Activated B cell treated with CpG ODN at 0.5 μM for 24 hours (primary cell): ENCODE results near the gene LGR5. TPM values are rescaled to one million over a fixed set of nuclear protein-coding genes. Genes with fewer than 3 reads are reported as not detected.
"Not testable (repeated sequence)": the region's sequence is repeated elsewhere in the genome, so short reads cannot be mapped to it uniquely, and the experiment has no call there.

Experiments
- ATAC-seq: fragments of 200-7000 bp; cut with Tn5 transposase; one replicate; pipeline ENCODE4 v1.10.0; 2021; ENCODE audit warnings: low read depth, mild to moderate bottlenecking, moderate library complexity
- CTCF ChIA-PET: fragments of 350-600 bp; sonication (Branson Sonifier 250); formaldehyde crosslinking; loops from one replicate; lab custom pipeline; 2021; ENCODE audit warnings: antibody characterized with exemption; lab: Charles Lee
- POLR2A ChIA-PET: fragments of 350-600 bp; sonication (Branson Sonifier 250); formaldehyde crosslinking; loops from one replicate; lab custom pipeline; 2021; ENCODE audit warnings: antibody characterized with exemption; lab: Charles Lee
- DNase-seq: peaks from one replicate; pipeline ENCODE4 v3.0.0; 2022
- H3K27ac Mint-ChIP-seq: one replicate; pipeline ENCODE4 v1.8.0; 2020; ENCODE audit warnings: mixed read lengths
- H3K27me3 Mint-ChIP-seq: one replicate; pipeline ENCODE4 v1.8.0; 2021; ENCODE audit warnings: mixed read lengths
- H3K36me3 Mint-ChIP-seq: one replicate; pipeline ENCODE4 v1.8.0; 2021; ENCODE audit warnings: low read depth, mixed read lengths
- H3K4me1 Mint-ChIP-seq: one replicate; pipeline ENCODE4 v1.8.0; 2021; ENCODE audit warnings: mixed read lengths
- H3K4me3 Mint-ChIP-seq: one replicate; pipeline ENCODE4 v1.8.0; 2020; ENCODE audit warnings: mild to moderate bottlenecking, mixed read lengths
- H3K9me3 Mint-ChIP-seq: one replicate; pipeline ENCODE4 v1.8.0; 2020; ENCODE audit warnings: mixed read lengths
- intact Hi-C: fragments of 100-400 bp; cut with micrococcal nuclease; formaldehyde crosslinking; loops from one replicate; pipeline ENCODE4 v1.15.1; 2024
- total RNA-seq: library from RNA; stranded (reverse); gene quantifications from 2 replicates; pipeline ENCODE4 v1.2.3, GENCODE V29; 2022
- TF ChIP-seq, protein P1 (sequence below): fragments of 200-600 bp; IDR thresholded peaks from one replicate; pipeline ENCODE4 v1.8.0; 2022; ENCODE audit warnings: antibody characterized with exemption, mild to moderate bottlenecking

The LGR5 gene
- total RNA-seq, 1 donor from 2014 or later: not detected

DNA sequence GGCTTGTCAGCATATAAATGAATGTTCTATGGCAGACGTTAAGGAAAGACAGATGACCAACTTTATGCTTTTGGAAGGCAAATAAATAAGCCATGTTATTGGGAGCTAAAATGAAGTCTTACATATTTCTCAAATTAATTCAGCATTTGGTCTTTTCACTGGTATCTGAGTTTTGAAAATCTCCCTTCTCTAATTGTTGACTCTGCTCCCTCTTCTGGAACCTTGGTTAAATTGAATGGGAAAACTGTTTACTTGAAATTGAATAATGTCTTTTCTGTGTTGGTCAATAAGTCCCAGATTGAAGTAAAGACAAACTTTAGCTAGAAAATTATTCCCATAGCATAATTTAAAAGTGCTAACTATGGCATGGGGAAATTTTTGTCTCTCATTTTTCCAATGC lies 38.7 kb downstream of the LGR5 start:
- ChIA-PET POLR2A (no interaction called here), CTCF (no interaction called here)
- H3K27ac Mint-ChIP-seq: no peak overlapping the region
- intact Hi-C loops: no loop called here
- peaks cover 6% of the 10 kb centered on the region for H3K27me3 Mint-ChIP-seq
- H3K9me3 Mint-ChIP-seq: no peaks in the 10 kb centered on the region
- ATAC-seq (no peak), DNase-seq (no peak)
- H3K4me3 Mint-ChIP-seq: no peak overlapping the region
- TF ChIP-seq, protein P1, sequence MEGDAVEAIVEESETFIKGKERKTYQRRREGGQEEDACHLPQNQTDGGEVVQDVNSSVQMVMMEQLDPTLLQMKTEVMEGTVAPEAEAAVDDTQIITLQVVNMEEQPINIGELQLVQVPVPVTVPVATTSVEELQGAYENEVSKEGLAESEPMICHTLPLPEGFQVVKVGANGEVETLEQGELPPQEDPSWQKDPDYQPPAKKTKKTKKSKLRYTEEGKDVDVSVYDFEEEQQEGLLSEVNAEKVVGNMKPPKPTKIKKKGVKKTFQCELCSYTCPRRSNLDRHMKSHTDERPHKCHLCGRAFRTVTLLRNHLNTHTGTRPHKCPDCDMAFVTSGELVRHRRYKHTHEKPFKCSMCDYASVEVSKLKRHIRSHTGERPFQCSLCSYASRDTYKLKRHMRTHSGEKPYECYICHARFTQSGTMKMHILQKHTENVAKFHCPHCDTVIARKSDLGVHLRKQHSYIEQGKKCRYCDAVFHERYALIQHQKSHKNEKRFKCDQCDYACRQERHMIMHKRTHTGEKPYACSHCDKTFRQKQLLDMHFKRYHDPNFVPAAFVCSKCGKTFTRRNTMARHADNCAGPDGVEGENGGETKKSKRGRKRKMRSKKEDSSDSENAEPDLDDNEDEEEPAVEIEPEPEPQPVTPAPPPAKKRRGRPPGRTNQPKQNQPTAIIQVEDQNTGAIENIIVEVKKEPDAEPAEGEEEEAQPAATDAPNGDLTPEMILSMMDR: no peak
- no peaks in the 10 kb centered on the region for H3K36me3 Mint-ChIP-seq
- H3K4me1 Mint-ChIP-seq: no peaks in the 10 kb centered on the region

DNA sequence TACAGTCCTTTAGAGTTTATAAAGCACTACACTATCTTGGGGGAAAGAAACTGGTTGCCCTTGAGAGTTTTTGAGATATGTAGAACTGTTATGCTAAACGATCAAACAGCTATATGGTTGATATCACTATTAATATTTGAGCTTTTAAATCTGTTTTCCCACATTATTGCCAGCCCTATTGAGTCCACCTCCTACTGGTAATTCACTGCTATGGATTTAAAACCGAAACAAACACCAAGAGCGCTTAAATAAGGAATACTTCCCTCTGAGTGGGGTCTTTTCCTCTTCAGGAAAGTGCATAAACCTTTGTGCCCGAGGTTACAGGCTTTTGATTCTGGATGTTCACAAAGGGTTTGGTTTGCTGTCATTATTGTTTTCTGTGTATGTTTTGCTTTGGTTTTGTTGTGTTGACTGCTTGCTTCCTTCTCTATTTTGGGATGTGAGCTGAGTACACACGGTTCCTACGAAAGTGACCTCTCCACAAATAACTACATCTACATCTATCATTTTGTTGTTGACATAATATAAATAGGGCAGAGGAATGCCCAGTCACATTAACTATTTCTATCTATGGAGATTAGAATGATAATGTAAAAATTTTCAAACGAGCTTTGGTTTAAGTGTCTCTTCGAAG lies 44.8 kb downstream of the LGR5 start:
- Mint-ChIP-seq H3K4me1 (no peaks in the 10 kb centered on the region), H3K36me3 (no peaks in the 10 kb centered on the region), H3K4me3 (no peak overlapping the region), H3K27me3 (peaks cover 4% of the 10 kb centered on the region), H3K27ac (no peak overlapping the region), H3K9me3 (no peaks in the 10 kb centered on the region)
- ATAC-seq (no peak), DNase-seq (no peak)
- TF ChIP-seq, protein P1: no peak
- intact Hi-C loops: no loop called here
- POLR2A ChIA-PET: no interaction called here
- CTCF ChIA-PET: no interaction called here

DNA sequence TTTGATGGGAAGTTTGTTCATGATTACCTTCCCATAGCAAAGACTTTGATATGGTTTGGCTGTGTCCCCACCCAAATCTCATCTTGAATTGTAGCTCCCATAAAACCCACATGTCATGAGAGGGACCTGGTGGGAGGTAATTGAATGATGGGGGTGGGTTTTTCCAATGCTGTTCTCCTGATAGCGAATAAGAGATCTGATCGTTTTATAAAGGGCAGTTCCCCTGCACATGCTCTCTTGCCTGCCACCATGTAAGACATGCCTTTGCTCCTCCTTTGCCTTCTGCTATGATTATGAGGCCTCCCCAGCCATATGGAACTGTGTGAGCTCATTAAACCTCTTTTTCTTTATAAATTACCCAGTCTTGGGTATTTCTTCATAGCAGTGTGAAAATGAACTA lies 51.2 kb downstream of the LGR5 start:
- H3K27ac Mint-ChIP-seq, intact Hi-C loops, POLR2A ChIA-PET, ATAC-seq, H3K27me3 Mint-ChIP-seq, H3K36me3 Mint-ChIP-seq, H3K9me3 Mint-ChIP-seq, CTCF ChIA-PET, H3K4me1 Mint-ChIP-seq, H3K4me3 Mint-ChIP-seq, DNase-seq: not testable (repeated sequence)

DNA sequence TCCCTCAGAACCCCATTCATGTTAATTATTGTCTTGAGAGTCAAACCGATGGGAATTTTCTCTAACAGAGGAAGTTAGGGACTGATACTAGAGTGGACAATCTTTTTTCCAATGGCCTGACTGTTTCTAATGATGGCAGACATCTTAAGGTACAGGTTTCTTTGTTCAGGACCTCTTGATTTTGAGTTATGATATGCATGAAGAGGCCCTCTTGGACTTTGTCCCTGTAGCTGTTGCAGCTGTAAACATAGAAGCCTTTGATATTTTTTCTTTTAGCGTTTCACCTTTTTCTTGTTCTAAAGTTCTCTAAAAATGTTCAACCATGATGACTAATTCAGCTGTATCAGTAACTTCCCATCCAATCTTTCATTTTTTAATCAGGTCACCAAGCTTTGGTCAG lies 53.0 kb downstream of the LGR5 start:
- intact Hi-C loops: no loop called here
- ATAC-seq (no peak), DNase-seq (no peak)
- peaks cover 4% of the 10 kb centered on the region for H3K27me3 Mint-ChIP-seq
- ChIA-PET CTCF (no interaction called here), POLR2A (no interaction called here)
- TF ChIP-seq, protein P1: no peak
- no peaks in the 10 kb centered on the region for H3K36me3 Mint-ChIP-seq
- H3K4me3 Mint-ChIP-seq: no peak overlapping the region
- H3K9me3 Mint-ChIP-seq: peaks cover 3% of the 10 kb centered on the region
- no peaks in the 10 kb centered on the region for H3K4me1 Mint-ChIP-seq
- H3K27ac Mint-ChIP-seq: no peak overlapping the region

DNA sequence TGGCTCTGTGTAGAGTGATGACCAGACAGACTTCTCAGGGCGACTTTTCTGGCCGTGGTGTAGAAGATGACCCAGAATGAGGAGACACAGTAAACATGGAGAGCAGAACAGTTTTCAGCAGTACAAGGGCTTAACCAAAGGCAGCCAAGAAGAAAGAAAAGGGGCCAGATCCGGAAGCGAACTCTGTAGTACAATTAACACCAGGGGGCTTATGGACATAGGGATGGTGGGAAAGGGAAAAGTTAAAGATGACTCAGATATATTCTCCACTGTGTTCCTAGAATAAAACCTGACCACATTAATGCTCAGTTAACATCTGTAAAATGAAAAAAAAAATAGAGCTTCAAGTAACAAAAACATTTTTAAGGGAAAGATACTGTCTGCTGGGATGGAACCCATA lies 60.2 kb downstream of the LGR5 start:
- DNase-seq (no peak), ATAC-seq (no peak)
- ChIA-PET CTCF (no interaction called here), POLR2A (no interaction called here)
- Mint-ChIP-seq H3K9me3 (peaks cover 4% of the 10 kb centered on the region), H3K4me3 (no peak overlapping the region), H3K36me3 (no peaks in the 10 kb centered on the region), H3K27ac (no peak overlapping the region), H3K4me1 (peaks cover 15% of the 10 kb centered on the region), H3K27me3 (peaks cover 4% of the 10 kb centered on the region)
- TF ChIP-seq, protein P1: no peak
- intact Hi-C loops: no loop called here
